NCI-H748 (cell line): ENCODE measurements around the gene SYNDIG1.

Source experiments
- DNase-seq: peaks from one replicate; lab custom pipeline; 2025; ENCODE audit not compliant: unreplicated experiment; lab: John Stamatoyannopoulos, UW

The SYNDIG1 gene

DNA sequence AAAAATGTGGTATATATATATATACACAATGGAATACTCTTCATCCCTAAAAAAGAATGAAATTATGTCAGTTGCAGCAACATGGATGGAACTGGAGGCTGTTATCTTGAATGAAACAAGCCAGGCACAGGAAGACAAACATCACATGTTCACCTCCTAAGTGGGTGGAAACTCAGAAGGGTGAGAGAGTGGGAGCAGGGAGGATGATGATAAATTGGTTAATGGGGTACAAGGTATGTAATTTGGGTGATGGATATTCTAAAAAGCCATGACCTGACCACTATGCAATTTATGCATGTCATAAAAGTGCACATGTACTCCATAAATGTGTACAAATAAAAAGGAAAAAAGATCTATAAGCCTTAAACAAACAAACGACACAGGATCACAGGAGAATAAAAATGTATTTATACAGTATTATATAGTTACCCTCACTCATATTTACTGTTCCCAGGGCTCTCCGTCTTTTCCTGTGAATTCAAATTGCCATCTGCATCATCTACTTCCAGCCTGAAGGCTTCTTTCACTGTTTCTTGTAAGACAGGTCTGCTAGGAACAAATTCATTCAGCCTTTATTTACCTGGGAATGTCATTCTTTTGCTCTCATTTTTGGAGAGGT, 89.8 kb downstream of the SYNDIG1 start:
- DNase-seq: no peak

DNA sequence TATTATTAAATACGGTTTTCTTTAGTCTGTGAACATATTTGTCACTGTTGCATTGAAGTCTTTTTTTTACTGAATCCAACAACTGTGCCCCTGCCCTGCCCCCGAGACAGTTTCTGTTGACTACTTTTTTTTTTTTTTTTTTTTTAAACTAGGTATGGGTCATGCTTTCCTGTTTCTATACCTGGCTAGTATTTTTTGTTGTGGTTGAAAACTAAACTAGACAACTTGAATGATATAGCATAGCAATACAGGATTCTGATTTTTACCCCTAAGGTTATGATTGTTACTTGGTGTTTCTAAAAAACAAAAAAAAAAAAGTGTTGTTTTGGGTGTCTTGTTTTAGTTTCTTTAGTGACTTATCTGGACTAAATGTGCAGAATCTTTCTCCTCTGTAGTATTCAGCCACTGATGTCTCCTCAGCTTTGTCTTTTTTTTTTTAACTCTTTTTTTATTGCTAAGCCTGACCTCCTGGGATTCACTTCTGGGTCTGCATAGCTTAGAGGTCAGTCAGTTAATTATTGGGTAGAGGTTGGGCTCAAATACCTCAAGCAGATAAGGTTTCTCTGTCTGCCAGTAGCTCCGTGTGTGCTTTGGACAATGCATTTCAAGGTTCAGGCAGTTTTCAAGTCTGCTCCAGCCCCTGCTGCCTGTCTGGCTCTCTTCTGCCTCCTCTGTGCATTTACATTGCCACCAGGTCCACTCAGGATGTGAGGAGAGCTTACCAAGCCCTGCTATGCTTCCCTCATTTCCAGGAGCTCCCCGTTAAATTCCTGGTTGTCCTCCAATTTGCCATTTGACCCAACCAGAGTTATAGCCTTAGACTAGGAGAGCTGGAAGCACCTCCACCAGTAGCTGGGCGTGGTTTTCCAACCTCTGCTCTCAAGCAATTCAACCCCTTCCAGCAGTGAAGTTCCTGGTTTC, 91.4 kb downstream of the SYNDIG1 start:
- DNase-seq: no peak

DNA sequence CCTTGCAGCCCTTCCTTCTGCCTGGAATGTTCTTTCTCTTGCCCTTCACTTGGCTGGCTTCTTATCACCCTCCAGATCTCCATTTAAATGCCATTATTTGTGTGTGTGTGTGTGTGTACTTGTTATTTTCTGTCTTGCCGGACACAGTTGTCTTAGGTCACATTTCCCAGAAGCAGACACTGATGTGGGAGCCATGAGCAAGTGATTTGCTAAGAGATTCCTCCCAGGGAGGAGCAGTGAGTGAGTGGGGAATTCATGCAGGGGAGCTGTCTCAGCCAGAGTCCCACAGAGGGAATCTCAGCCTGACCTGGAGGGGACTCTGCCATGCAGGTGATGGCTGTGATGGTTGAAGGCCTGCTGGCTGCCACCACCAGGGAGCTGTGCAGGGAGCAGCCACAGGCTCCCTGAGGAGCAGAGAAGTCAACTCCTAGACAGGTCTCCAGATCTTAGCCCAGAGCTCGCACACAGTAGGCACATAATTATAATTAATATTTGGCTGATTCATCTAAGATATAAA, 96.5 kb downstream of the SYNDIG1 start:
- DNase-seq: no peak

DNA sequence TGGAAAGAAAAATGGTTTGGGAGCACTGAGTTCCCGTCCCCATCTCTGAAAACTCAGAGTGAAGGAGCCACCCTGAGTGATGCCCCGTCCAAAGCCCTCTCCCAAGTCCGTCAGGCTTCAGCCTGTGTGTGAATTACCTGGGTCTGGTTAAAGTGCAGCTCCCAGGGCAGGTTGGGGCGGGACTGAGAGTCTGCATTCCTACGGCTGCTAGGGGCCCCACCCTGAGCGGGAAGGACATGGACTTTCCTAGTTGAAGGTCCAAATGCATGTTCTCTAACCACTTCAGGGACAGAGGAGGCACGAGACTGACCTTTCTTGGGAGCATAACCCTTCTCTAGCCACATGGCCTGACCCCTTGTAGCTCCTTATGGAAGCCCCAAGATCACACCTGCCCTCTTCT, 97.2 kb downstream of the SYNDIG1 start:
- no peak for DNase-seq

DNA sequence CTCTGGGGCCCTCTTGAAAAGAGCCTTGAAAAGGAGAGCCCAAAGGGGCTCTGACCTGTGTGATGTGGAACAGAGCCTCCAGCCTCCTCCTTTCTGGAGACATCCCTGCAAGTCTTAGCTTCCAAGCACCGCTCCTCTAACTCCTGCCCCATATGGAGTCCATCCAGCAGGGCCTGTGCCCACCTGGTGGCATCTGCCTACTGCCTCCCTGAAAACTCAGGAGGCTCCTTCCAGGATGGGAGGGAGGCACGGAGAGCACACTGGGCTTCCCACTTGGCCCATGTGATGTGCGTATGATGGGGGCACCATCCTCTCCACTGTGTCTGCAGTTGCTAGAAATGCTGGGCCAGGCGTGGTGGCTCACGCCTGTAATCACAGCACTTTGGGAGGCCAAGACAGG, 98.1 kb downstream of the SYNDIG1 start:
- DNase-seq: no peak

DNA sequence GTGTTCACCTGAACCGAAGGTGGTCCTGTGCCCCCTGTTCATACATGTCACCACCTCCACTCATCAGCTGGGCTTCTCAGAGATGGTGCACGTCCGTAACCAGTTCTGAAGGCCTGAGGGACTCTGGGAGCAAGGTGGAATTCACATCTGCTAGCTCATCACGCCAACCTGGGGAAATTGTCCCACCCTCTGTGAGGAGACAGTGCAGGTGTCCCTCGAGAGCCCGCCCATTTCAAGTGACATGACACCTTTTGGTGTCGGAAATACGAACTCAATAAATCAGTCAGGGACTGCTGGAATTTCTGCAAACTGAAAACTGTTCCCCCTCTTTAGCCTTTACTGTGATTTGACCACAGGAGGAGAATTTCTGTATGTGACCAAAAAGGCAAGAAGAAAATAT, 99.4 kb downstream of the SYNDIG1 start:
- DNase-seq: no peak

DNA sequence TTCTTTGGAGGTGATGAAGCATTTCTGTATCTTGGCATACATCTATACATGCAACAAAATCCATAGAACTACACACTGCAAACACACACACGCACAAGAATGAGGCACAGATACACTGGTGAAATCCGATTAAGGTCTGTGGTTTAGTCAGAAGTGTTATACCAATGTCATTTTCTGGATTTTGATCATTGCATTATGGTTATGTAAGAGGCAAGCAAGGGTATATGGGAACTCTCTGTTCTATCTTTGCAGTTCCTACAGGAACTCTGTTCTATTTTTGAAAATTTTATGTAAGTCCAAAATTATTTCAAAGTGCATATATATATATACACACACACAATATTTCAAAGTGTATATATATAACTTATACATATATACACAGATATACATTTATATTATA, 101.7 kb downstream of the SYNDIG1 start:
- no peak for DNase-seq

DNA sequence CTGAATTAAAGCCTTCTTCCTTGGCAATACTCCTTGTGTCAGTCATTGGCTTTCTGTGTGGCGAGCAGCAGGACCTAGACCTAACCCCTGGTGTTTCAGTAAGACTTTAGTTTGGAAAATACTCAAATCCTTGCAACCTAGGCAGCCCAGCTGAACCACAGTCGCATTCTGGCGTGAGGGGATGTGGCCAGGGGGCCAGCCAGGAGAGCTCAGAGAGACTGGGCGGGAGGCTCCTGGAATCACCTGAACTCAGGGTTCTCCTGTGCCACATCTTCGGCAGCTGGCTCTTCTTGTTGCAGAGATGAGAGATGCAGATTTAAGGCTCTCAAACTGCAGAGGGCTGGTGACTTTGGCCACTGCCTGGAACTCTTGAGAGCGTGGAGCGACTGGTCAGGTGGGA, 102.7 kb downstream of the SYNDIG1 start:
- DNase-seq: no peak

DNA sequence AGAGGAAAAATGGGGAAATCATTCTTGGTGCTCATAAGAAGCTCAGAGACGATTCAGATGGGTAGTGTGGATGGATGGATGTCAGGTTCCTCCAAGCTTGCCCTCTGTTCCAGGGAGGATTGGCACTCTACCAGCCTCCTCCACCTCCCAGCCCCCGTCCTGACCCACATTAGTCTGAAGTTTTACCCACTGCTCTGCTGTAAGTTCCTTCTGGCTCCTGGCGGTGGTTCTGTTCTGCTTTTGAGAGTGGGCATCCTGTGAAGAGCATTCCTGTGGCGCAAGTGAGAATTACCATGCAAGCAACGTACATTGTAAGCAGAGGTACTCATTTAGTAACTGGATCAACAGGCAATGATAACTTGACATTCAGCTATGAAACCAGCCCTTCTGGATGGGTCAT, 103.4 kb downstream of the SYNDIG1 start:
- DNase-seq: no peak

DNA sequence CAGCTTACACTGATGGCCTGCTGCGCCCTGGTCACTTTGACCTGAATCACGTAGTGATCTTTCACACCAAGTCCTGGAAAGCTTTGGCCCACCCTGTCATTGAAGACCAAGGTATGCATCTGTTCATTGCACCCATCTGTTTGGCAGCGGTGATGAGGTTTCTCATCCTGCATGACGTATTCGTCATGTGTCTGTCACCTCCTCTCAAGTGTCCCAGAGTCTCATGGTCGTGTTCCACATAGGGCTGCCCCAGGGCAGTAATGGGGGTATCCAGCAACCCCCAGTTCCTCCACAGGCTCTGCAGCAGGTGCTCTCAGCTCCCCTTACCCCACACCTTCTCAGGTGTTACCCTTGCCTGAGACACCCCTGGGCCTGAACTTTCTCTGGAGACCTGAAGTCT, 104.1 kb downstream of the SYNDIG1 start:
- no peak for DNase-seq

DNA sequence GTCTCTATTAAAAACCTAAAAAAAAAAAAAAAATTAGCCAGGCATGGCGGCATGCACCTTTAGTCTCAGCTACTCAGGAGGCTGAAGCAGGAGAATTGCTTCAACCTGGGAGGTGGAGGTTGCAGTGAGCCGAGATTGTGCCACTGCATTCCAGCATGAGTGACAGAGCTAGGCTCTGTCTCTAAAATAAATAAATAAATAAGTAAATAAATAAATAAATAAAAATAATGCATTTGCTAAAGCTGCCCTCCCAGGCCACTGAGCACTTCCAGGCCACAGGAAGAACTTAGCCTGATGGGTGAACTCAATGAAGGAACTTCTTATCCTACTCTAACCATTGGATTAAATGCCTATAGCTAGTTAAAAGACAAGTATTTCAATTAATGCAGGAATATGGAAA, 104.9 kb downstream of the SYNDIG1 start:
- no peak for DNase-seq

DNA sequence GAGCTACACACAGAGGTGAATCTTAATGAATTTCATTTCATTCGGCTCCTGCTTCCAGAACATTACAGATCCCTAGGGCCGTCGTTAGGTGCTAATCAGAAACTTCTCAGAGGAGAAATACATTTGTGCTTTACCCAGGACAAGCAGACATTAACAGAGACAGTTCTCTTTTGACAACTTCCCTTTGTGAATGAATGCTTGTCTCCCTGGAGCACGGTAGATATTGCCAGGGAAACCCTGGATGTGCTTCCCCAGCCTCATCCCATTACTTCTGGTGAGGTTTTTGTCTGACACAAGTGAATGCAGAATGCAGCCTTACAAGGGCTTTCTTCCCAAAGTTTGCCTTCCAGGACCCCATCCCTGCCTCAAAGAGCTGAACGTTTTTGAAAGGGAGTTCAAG, 105.4 kb downstream of the SYNDIG1 start:
- DNase-seq: no peak

DNA sequence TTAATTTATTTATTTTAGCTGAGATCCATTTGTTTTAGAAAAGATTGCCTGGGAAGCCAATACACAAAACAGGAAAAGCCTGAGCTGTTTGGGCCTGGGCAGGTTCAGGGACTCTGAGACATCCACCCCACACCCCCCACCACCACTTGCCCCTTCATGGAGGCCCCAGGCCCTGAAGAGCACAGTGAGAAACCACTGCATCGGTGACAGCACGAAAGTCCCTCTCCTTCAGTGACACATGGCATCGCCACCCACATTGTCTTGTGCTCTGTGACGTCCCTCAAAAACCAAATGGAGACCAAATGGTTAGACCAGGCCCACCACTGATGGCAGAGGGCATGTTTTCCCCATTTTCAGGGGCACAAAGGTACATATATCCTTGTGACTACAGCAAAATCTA, 106.4 kb downstream of the SYNDIG1 start:
- no peak for DNase-seq

DNA sequence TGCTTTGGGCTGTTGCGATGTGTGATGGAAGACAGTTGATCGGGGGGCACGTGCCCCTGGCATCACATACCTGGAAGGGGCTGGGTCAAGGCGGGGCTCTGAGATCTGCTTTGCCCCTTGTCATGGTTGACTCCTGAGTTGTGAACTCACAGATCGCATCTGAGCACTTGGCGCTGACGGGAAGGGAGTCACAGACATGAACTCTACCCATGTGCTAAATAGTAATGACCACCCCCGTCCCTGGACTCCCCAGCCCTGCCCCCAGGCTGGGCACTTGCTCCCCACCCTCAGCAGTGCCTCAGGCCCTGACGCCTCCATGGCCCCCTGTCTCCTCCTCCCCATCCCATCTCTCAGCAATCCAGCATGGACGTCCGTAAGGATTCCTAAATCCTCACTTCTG, 107.0 kb downstream of the SYNDIG1 start:
- DNase-seq: no peak

DNA sequence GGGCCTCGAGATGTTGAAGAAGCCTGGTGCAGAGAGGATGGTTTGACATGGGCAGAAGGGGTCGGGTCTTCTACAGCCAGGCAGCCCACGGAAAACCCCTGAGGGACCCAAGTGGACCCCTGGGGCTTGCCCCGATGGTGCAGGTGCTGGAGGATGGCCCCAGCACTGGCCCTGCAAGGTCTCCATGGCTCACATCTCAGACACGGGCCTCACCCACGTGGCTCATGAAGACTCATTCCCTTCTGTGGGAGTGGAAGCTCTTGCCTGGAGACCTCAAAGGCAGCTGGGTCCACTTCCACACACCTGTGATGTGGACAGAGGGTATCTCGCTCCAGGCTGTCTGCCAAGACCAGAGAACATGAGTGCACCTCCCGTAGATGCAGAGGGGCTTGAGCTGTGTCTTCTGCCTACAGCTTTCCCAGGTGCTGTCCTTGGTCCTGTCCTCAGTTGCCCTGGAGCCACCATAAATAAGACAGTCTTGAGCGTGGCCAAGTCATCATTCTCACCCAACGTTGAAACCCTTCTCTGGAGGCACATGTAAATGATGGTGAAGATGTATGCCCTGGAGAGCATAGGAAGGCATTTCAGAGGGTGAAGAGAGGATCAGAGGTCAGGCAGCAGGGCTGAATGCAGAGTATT, 108.0 kb downstream of the SYNDIG1 start:
- DNase-seq: no peak

DNA sequence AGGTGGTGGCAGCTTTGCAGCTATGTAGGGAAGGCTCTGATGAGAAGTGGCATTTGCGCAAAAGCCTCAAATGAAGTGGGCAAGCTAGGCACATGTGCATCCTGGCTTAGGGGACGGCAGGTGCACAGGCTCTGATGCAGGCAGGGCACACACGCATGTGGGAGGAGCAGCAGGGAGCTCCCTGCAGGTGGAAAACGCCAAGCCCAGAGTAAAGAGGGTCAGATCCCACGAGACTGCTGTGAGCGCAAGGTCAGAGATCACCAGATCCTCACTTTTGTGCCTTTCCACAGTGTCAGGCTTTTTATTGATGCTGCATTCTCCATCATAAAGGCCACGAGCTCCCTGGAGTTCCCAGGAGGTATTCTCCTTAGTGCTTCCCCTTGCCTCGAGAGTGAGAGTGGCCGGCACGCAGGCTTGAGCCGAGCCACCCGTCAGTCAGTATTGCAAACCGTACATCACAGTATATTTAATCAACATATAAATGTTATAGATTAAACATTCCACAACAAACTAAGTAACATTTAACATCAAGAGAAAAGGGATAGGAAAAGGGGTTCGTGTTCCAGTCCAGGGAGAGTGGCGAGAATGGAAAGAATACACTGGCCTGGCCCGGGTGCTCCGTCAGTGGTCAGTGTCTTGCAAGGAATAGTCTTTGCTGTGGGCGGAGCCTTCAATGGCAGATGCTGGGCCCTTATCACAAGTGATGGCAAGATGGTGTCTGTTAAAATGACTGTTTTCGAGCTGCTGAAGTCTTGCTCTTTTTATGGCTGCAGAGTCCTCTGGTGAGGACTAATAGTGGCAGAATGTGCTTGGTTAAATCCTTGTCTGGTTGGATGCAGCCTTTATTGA, 109.4 kb downstream of the SYNDIG1 start:
- DNase-seq: no peak

DNA sequence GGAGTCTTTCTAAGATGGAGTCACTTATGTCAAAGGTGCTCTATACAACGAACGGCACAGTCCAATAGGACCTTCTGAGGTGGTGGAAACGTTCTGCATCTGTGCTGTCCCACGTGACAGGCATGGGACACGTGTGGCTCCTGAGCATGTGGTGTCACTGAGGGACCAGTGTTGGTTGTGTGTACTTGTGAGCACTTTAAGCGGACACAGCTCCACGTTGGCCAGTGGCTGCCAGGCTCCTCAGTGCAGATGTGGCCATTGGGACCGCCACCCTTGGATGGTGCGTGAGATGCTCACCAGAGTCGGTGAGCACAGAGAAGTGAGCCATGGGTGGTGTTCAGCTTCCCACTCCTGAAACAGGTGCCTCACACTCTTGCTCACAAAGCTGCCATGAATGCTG, 110.0 kb downstream of the SYNDIG1 start:
- no peak for DNase-seq

DNA sequence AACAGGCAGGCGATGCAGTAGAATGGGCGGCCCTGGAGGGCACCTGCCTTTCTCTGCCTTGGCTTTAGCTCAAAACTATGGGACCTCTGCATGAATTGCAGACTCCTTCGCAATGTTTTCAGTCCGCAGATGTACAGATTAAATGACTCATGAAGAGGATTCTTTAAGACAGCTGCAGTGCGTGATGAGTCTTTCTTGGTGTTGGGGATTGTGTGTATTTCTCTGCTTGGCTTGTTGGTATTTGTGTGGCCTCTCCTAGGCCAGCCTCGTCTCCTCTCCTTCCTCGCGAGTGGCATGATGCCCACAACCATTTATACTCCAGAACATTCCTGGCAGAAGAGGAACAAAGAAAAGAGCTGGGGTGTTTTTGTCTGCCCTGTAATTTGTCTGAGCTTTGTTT, 110.6 kb downstream of the SYNDIG1 start:
- no peak for DNase-seq

DNA sequence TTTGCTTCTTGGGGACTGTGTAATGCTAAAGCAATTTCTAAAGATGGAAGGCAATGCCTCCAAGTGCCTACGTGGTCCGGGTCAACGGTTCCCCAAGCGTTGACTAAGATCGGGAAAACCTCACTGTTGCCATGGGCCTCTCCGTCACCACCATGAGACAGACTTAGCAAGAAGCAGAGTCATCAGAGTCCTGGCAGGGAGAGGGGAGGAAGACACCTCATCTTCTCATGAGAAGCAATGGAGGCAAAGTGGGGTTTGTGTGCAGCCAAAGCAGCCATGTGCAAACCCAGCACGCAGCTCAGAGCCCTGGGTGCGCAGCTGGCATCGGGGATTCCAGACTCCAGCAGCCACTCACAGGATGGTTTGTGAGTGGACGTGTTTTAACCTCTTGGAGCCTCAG, 111.4 kb downstream of the SYNDIG1 start:
- no peak for DNase-seq

DNA sequence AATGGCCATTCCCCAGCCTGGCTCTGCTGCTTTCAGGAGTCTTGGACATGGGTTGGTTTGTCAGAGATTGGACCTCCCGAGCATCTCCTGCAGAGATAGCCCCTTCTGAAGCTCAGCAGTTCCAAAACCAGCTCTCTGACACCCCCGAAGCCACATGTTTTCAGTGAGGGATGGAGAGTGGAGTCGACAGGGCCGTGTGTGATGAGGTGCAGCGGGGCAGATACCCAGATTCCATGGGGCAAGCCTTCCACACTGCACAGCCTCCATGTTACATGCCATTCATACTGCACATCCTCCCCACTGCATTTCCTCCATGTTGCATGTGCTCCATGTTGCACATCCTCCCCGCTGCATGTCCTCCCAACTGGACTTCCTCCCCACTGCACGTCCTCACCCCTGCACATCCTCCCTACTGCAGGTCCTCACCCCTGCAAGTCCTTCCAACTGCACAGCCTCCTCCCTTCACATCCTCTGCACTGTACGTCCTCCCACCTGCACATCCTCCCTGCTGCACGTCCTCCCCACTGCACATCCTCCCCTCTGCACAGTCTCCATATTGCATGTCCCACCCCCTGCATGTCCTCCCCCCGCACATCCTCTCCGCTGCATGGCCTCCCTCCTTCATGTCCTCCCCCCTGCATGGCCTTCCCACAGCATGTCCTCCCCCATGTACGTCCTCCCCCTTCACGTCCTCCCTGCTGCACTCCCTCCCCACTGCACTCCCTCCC, 112.2 kb downstream of the SYNDIG1 start:
- DNase-seq: no peak
